CD1c-positive myeloid dendritic cell (primary cell): ENCODE data around the gene CYGB.
"Not testable (repeated sequence)": the region's sequence is repeated elsewhere in the genome, so short reads cannot be mapped to it uniquely, and the experiment has no call there.

ENCODE experiments used
- DNase-seq: peaks from one replicate; pipeline ENCODE4 v3.0.0-alpha.2; 2016; ENCODE audit errors: extremely low spot score

CYGB gene

GRCh38 chr17:76538281-76538931 lies 897 bp upstream of the CYGB start:
- peak; percentile 25 for DNase-seq

DNA sequence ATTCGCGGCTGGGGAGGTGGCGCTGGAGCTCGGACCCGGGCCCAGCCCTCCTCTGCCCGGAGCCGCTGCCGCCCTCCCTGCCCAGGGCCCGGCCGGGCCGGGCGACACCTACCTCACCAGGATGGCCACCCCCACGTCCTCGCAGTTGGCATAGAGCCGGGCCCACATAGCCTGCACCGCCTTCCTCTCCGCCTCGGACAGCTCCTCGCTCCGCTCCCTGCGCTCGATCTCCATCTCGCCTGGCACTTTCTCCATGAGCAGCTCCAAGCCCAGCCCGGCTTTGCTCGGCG lies 276 bp downstream of the CYGB start:
- peak; percentile 20 for DNase-seq

GRCh38 chr17:76536511-76537287 lies 810 bp downstream of the CYGB start:
- no peak for DNase-seq

GRCh38 chr17:76535788-76536510 lies 1.6 kb downstream of the CYGB start:
- DNase-seq = no peak

DNA sequence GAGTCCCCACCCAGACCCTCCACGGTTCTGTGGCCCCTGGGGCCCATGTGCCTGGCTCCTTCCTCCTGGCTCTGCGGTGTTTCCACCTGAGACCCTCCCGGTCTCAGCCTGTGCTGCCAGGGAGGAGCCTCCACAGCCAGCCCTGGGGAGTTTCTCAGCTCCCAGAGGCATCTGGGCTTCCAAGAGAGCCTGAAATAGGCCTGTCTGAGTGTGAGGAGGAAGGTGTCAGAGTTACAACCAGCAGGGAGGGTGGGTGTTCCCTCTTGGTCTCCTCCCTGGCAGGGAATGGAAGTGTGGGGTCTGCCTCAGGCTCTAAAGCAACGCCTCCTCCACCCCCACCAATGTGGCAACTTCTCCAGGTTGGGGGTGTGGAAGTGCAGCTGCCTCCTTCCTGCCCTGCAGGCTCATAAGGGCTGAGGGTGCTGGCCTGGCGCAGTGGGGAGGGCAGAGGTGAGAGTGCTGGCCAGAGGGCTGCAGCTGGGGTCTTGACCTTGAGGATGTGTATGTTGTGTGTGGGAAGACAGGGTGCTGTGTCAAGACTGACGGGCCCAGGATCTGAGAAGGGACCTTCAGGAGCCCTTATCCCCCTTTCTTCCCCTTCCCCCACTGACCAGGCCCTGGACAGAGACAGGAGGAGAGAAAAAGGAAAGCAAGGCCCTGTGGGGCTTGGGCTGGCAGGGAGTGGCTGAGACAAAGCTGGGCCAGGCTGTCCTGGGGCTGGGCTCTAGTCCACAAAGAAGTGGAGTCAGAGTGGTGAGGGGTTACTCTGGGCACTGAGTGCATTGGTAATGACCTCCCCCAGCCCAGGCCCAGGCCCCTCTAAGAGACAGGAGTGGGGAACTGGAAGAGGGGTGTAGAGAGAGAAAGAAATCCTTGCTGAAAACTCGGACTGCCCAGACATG lies 2.4 kb downstream of the CYGB start:
- DNase-seq = peak; percentile 29

- DNase-seq = not testable (repeated sequence)
Observed at GRCh38 chr17:76533640-76534359, 3.7 kb downstream of the CYGB start.

DNA sequence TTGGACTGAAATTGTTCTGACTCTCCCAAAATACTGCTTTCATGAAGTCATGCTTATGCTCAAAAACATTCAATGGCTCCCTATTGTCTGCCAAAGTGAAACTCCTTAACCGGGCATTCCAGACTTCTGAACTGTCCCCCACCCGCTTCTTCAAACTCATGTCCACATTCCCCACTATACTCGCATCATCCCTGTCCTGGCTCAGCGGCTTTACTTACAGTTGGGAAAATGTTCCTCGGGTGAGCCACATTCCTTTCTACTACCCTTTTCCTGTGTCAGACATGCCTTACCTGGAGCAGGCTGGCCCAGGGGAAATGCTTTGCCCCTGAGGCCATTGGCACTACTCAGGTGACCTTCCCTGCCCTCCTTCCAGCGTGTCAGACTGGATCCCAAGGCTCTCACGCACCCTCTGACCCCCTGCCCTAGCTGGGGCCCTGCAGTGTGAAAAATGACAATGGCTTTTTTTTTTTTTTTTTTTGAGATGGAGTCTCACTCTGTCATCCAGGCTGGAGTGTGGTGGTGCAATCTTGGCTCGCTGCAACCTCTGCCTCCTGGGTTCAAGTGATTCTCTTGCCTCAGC lies 5.3 kb downstream of the CYGB start:
- no peak for DNase-seq

GRCh38 chr17:76531486-76532038 lies 5.9 kb downstream of the CYGB start:
- no peak for DNase-seq

- DNase-seq = no peak
Observed at GRCh38 chr17:76530811-76531485, 6.6 kb downstream of the CYGB start.

DNA sequence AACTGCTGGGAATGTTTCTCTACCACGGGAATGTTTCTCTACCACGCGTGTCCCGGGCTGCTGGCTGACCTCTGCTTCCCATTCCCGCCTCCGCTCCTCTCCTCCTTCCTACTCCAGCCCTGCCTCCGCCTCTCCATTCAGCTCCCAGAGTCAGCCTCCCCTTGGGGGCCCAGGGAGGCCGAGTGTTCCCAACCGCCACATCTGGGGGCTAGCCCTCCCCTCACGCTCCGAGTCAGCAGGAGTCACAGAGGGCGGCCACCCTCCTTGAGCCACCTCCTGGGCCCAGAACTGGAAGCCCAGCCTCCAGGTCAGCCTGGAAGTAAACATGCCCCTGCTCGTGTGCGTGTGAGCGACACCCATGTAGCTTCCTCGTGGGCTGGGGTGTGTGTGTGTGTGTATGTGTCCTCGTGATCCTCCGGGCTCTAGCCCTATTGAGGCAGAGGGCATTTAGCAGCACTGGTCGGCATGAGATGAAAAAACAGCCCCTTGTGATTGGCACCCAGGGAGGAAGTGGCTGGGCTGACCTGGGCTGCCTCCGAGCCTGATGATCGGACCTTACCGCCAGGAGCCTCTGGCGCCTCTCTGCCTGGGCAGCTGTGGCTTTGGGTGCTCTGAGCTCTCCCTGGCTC lies 7.3 kb downstream of the CYGB start:
- DNase-seq = peak; percentile 66

DNA sequence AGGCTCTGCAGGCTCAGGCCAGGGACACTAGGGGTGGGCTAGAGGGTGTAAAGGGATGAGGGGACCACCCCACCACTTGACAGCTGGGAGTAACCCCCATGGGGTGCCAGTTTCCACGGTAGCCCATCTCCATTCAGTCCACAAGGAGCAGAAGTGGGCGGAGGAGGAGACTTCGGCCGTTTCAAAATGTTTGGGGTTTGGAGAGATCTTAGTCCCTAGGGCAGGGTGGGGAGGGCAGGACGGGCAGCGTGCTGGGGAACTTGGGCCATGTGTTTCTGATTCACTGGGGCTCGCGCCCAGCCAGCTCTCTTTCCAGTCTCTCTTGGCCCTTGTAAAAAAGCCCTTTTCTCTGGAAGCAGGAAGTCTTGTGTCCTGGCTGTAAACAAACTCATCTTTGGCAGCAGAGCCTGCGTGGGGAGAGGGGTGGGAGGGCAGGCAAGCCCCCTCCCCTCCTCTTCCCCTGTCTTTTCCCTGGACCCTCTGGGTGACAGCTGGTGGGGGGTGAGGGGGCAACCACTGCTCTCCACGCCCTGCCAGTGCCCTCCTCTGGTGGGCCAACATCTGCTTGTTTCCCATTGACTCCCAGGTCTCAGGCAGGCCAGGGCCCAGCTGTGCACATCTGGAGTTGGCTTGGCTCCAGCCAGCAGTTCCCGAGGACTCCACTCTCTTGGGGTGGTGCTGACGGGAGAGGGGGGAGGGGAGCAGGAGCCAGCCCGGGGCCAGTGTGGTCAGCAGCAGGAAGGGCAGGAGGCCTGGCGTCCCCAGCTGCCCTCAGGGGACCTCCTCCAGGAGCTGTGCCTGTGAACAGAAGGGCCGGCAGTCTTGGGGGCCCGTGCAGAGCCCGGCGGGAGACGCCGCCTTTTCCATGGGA lies 8.1 kb downstream of the CYGB start:
- peak; percentile 63 for DNase-seq

DNA sequence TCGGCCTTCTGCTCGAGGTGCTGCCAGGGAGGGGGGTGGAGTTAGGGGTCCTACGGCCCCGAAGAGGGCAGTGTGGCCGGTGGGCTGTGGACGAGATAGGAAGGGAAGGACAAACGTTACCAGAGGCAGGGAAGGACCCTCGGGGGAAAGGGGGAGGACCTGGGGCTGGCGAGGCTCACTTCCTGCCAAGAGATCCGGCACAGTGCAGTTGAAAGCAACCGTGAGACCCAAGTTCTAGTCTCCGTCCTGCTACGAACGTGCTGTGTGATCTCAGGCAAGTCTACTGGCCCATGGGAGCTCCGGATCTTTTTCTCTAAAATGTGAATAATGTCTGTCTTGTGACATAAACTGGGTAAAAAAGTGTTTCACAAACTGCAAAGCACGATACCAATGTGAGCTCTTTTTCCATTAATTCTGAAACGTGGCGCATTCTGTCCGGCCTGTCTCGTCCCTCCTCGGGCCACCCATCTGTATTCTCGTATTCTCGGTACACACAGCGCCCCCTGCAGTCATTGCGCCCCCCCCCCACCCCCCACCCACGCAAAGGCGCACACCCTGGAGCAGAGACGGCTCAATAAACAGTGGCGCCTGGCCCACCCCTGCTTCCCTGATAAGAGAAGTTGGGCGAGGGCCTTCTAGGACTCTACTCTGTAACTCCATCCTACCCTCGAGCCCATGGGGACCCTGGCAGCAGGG lies 8.8 kb downstream of the CYGB start:
- no peak for DNase-seq

DNA sequence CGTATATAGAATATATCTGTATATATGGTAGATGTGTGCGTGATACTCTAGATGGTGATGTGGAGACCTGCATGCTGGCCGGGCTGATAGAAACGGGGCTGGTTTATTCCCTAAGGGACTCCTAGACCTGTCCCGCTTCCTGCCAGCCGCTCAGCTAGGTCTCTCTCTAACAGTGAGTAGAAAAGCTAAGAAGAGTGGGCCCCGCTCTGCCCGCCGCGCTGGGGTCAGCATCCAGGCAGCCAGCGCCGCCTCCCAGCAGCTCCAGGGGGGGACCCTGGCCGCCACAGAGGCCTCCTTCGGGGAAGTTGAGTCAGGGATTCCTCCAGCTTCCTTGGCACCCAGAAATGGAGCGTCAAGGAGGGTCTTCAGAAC lies 9.4 kb downstream of the CYGB start:
- DNase-seq = no peak

- peak; percentile 39 for DNase-seq
Observed at GRCh38 chr17:76527430-76528111, 9.9 kb downstream of the CYGB start.

- DNase-seq = not testable (repeated sequence)
Observed at GRCh38 chr17:76527016-76527415, 10.5 kb downstream of the CYGB start.

GRCh38 chr17:76525513-76525833 lies 12.0 kb downstream of the CYGB start:
- not testable (repeated sequence) for DNase-seq
